HG02938 (cell line): ENCODE data around the gene YWHAE.
"Not testable (repeated sequence)": the region's sequence is repeated elsewhere in the genome, so short reads cannot be mapped to it uniquely, and the experiment has no call there.

Experiments
- ATAC-seq: cut with Tn5 transposase; IDR thresholded peaks from one replicate; pipeline ENCODE4 v1.9.1; 2021; ENCODE audit warnings: mild to moderate bottlenecking, moderate library complexity; ENCODE audit not compliant: unreplicated experiment

The YWHAE gene

GRCh38 chr17:1399679-1400512 lies at the start of gene YWHAE:
TSS of gene YWHAE (minus strand) at chr17:1400222. CDS start at chr17:1400110, 112 bp downstream.
- ATAC-seq, result peak; percentile 85

GRCh38 chr17:1449412-1449967 lies 49.5 kb upstream of the YWHAE start:
- ATAC-seq, result no peak

- no peak for ATAC-seq
Observed at GRCh38 chr17:1447052-1447451, 47.0 kb upstream of the YWHAE start.

GRCh38 chr17:1446201-1446600 lies 46.2 kb upstream of the YWHAE start:
- ATAC-seq, result no peak

GRCh38 chr17:1445695-1446094 lies 45.7 kb upstream of the YWHAE start:
- ATAC-seq, result not testable (repeated sequence)

GRCh38 chr17:1442721-1443120 lies 42.7 kb upstream of the YWHAE start:
- not testable (repeated sequence) for ATAC-seq

GRCh38 chr17:1442187-1442586 lies 42.2 kb upstream of the YWHAE start:
- no peak for ATAC-seq

- ATAC-seq, result no peak
Observed at GRCh38 chr17:1440921-1441320, 40.9 kb upstream of the YWHAE start.

- no peak for ATAC-seq
Observed at GRCh38 chr17:1438593-1439083, 38.6 kb upstream of the YWHAE start.

- ATAC-seq, result no peak
Observed at GRCh38 chr17:1435326-1435725, 35.3 kb upstream of the YWHAE start.

- no peak for ATAC-seq
Observed at GRCh38 chr17:1434150-1434549, 34.1 kb upstream of the YWHAE start.

GRCh38 chr17:1431631-1432104 lies 31.6 kb upstream of the YWHAE start:
- no peak for ATAC-seq

GRCh38 chr17:1423456-1424135 lies 23.6 kb upstream of the YWHAE start:
- ATAC-seq, result no peak

GRCh38 chr17:1422885-1423284 lies 22.9 kb upstream of the YWHAE start:
- no peak for ATAC-seq

- no peak for ATAC-seq
Observed at GRCh38 chr17:1421470-1421869, 21.4 kb upstream of the YWHAE start.

- ATAC-seq, result no peak
Observed at GRCh38 chr17:1420981-1421380, 21.0 kb upstream of the YWHAE start.

GRCh38 chr17:1420163-1420562 lies 20.1 kb upstream of the YWHAE start:
- ATAC-seq, result no peak

- not testable (repeated sequence) for ATAC-seq
Observed at GRCh38 chr17:1418476-1418875, 18.5 kb upstream of the YWHAE start.

GRCh38 chr17:1416414-1416813 lies 16.4 kb upstream of the YWHAE start:
- no peak for ATAC-seq

- no peak for ATAC-seq
Observed at GRCh38 chr17:1414634-1415033, 14.6 kb upstream of the YWHAE start.

GRCh38 chr17:1414001-1414574 lies 14.1 kb upstream of the YWHAE start:
- ATAC-seq, result no peak
